A549 treated with AZD9567 at 1 μM for 4 hours (cell line): ENCODE measurements around the gene OTUD4. TPM values are rescaled to one million over a fixed set of nuclear protein-coding genes. Genes with fewer than 3 reads are reported as not detected.

Source experiments
- total RNA-seq: library from RNA; stranded (reverse); fragments of 200-300 nt; extraction: Qiagen RNA extraction; gene quantifications from 5 replicates; pipeline ENCODE4 v1.2.3, GENCODE V29; 2022; ENCODE audit not compliant: insufficient read depth

The OTUD4 gene, protein sequence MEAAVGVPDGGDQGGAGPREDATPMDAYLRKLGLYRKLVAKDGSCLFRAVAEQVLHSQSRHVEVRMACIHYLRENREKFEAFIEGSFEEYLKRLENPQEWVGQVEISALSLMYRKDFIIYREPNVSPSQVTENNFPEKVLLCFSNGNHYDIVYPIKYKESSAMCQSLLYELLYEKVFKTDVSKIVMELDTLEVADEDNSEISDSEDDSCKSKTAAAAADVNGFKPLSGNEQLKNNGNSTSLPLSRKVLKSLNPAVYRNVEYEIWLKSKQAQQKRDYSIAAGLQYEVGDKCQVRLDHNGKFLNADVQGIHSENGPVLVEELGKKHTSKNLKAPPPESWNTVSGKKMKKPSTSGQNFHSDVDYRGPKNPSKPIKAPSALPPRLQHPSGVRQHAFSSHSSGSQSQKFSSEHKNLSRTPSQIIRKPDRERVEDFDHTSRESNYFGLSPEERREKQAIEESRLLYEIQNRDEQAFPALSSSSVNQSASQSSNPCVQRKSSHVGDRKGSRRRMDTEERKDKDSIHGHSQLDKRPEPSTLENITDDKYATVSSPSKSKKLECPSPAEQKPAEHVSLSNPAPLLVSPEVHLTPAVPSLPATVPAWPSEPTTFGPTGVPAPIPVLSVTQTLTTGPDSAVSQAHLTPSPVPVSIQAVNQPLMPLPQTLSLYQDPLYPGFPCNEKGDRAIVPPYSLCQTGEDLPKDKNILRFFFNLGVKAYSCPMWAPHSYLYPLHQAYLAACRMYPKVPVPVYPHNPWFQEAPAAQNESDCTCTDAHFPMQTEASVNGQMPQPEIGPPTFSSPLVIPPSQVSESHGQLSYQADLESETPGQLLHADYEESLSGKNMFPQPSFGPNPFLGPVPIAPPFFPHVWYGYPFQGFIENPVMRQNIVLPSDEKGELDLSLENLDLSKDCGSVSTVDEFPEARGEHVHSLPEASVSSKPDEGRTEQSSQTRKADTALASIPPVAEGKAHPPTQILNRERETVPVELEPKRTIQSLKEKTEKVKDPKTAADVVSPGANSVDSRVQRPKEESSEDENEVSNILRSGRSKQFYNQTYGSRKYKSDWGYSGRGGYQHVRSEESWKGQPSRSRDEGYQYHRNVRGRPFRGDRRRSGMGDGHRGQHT
- 11.6 to 15.4 TPM (median 14.3 TPM) in 5 replicates for total RNA-seq

DNA sequence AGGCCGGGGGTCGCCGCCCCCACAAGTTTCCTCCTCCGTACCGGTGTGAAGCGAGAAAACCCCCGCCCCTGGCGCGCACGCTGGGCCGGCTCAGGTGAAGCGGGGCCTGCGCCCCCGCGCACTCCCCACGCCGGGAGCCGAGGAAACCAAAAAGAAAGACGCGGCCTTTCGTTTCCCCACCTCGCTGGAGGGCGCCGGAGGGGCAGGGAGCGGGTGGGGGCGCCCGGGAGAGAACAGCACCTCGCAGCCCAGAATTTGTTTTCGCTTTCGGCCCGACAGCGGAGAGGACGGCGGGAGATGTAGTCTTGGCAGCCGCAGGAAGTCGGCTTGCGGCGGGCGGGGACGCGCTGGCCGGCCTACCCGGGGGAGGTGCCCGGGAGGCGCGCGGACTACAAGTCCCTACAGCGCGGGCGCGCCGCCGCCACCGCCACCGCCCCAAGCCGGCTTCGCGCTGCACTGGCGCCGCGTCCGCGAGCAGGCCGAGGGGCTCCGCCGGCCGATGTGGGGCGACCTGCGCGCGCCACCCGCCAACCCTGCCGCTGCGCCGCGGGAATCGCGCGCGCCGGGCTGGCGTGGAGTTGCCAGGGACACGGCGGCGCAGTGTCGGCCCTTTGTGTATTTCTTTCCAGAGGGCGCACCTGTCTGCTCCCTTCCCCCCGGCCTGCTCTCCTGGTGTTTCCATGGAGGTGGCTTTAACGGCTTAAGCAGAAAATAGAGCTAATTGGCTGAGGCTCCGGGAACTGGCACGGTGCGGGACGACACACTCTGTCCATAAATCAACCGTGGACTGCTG is at the start of gene OTUD4:
Gene OTUD4 (minus strand): TSS at position 292 of the 793 bp plus-strand sequence. CDS start 616 bp downstream, outside the sequence.

DNA sequence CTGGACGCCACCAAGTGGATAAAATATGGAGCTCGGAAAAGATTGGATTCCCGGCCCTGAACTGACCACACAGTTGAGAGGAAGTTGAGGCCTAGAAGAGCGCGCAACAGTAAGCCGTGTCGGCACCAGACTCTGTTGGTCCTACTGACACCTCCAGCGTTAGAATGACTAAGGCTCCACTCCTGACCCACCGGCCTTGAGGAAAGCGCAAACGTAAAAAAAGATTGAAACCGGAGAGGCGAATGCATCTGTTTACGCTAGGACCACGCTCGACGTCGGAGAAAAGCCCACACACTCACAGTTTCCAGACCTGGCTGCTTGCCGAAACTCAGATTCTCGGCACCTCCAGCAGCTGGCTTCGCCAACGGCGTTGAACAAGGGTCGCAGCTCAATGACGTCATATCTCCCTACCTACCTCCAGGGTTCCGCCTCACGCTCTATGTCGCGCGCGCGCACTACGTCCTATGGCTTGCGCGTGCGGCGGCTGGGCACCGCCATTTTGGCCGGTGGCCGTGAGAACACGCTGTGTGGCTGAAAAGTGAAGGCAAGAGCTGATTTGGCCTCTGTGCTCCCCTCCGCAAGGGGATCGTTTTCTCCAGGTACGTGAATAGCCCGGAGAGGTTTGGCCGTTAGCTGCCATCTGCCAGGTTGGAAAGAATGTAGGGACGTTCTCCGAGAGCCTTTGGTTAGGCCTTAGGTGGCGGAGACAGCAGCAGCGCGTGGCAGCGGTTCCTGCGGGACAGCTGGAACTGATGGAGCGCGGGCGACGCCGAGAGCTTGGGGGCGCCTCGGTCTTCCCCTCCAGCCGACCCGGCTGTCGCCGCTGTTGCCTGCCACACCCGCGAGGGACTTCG is 82.3 kb downstream of the OTUD4 start, which contains the start of the genes ABCE1 and ANAPC10:
Gene ABCE1 (plus strand): TSS at position 491 of the 854 bp plus-strand sequence. CDS start 6,102 bp downstream, outside the sequence.
Gene ANAPC10 (minus strand): TSS at position 376 of the 854 bp plus-strand sequence. CDS start 2,097 bp downstream, outside the sequence.

Other genes with a start within 250 kb of the OTUD4 start
- gene ANAPC10, start 82.4 kb downstream of the OTUD4 start, total RNA-seq: 12.2 to 14.1 TPM (median 13.0 TPM) in 5 replicates
- gene ABCE1, start 82.3 kb downstream of the OTUD4 start, total RNA-seq: 62.9 to 115 TPM (median 68.8 TPM) in 5 replicates